WERI-Rb-1 (cell line): ENCODE data around the gene IGSF9.

ENCODE experiments used
- DNase-seq: peaks from one replicate; pipeline ENCODE4 v3.0.0-alpha.2; 2020
- H3K27ac ChIP-seq: fragments of 250-450 bp; sonication (Bioruptor Pico); 2 replicates; pipeline ENCODE4 v1.5.1; 2020; ENCODE audit warnings: mild to moderate bottlenecking, moderate library complexity
- H3K27me3 ChIP-seq: fragments of 250-450 bp; sonication (Bioruptor Pico); 2 replicates; pipeline ENCODE4 v1.5.1; 2021; ENCODE audit warnings: mild to moderate bottlenecking, low read depth, moderate library complexity; ENCODE audit not compliant: insufficient read depth, severe bottlenecking
- H3K36me3 ChIP-seq: fragments of 250-450 bp; sonication (Bioruptor Pico); 2 replicates; pipeline ENCODE4 v1.5.1; 2020; ENCODE audit warnings: mild to moderate bottlenecking, moderate library complexity
- H3K4me3 ChIP-seq: 2 replicates; pipeline ENCODE4 v1.5.1; 2011; ENCODE audit warnings: low read depth, mild to moderate bottlenecking, control low read depth, low read length
- H3K9me3 ChIP-seq: fragments of 250-450 bp; sonication (Bioruptor Pico); 2 replicates; pipeline ENCODE4 v1.5.1; 2021; ENCODE audit warnings: mild to moderate bottlenecking, moderate library complexity; ENCODE audit not compliant: severe bottlenecking
- TF ChIP-seq, protein P1 (sequence below): IDR thresholded peaks from 2 replicates; pipeline ENCODE4 v1.5.1; 2011; ENCODE audit warnings: low read depth, mild to moderate bottlenecking, control low read depth, inconsistent platforms, low read length

Gene IGSF9

DNA sequence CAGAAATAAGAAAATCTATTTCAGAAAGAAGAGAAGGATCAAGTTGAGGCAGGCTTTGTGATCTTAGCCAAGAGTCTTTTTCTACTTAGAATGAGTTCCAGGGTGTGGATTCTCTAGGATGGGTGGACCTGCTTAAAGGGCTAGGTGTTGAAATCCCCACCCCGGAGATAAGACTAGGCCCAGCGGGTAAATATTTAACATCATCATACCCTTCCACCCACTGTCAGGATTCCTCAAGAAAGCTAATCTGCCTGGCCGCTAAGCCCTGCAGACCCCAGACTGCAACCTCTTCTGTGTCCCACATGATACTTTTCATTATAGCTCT is 5.8 kb downstream of the IGSF9 start:
- Histone ChIP-seq H3K4me3 (peak overlapping the region; percentile 0; the same call in 1 of the 2 replicates), H3K27me3 (no peaks in the 10 kb centered on the region), H3K27ac (peak overlapping the region; percentile 97), H3K9me3 (no peaks in the 10 kb centered on the region), H3K36me3 (peaks cover 83% of the 10 kb centered on the region)
- TF ChIP-seq, protein P1, sequence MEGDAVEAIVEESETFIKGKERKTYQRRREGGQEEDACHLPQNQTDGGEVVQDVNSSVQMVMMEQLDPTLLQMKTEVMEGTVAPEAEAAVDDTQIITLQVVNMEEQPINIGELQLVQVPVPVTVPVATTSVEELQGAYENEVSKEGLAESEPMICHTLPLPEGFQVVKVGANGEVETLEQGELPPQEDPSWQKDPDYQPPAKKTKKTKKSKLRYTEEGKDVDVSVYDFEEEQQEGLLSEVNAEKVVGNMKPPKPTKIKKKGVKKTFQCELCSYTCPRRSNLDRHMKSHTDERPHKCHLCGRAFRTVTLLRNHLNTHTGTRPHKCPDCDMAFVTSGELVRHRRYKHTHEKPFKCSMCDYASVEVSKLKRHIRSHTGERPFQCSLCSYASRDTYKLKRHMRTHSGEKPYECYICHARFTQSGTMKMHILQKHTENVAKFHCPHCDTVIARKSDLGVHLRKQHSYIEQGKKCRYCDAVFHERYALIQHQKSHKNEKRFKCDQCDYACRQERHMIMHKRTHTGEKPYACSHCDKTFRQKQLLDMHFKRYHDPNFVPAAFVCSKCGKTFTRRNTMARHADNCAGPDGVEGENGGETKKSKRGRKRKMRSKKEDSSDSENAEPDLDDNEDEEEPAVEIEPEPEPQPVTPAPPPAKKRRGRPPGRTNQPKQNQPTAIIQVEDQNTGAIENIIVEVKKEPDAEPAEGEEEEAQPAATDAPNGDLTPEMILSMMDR, result no peak
- no peak for DNase-seq

DNA sequence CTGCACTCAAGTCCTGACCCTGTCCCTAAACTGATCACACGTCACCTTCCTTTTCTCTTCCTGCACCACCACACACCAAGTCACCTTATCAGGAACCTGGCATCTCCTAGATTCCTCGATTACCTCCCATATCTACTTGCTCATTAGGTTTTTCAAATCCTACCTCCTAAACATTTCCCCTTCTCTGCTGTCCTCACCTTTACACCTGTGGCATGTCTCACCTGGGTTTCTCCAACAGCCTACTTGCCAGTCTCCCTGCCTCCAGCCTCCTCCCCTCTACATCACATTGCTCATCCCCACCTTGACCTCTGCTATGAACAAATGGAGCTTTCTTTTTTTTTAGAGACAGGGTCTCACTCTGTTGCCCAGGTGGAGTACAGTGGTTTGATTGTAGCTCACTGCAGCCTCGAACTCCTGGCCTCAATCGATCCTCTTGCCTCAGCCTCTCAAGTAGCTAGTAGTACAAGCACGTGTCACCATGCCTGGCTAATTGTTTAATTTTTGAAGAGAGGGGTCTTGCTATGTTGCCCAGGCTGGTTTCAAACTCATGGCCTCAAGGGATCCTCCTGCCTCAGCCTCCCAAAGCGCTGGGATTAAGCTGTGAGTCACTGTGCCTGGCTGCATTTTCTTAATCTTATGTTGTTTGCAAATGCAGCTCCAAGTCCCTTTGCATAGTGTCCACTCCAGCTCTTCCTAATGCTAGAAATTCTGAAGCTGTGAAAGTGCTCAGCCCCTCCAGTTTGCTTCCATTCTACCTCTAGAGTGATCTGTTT is 6.3 kb downstream of the IGSF9 start:
- H3K4me3 ChIP-seq, result no peak overlapping the region
- peaks cover 88% of the 10 kb centered on the region for H3K36me3 ChIP-seq
- peak overlapping the region; percentile 97 for H3K27ac ChIP-seq
- H3K9me3 ChIP-seq, result no peaks in the 10 kb centered on the region
- TF ChIP-seq, protein P1, result no peak
- peak; percentile 45 for DNase-seq
- H3K27me3 ChIP-seq, result no peaks in the 10 kb centered on the region

DNA sequence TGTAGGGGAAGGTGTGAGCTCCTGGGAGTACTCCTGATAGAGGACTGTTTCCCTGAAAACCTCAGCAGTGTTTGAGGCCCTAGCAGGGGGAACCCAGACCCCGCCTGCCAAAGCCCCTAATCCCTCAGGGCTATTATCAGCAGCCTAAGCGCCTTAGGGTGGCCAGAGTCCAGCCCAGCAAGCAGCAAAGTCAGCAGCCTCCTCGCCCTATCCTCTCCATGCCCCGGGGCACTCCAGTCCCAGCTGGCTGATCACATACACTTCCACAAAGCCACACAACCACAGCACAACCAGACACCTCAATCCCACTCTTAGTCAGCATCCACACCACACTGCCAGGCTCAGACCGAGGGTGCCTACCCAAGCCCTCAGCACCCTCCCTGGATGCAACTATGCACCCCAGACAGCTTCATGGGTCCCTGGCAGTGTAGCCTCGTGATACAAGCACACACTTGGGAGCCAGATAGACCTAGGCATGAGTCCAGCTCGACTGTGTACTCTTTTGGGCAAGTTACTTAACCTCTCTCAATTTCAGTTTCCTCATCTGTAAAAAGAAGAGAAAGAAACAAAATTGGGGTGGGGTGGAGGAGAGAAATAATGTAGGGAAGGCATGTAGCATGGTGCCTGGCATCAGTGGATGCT is 7.1 kb downstream of the IGSF9 start:
- Histone ChIP-seq H3K27ac (peak overlapping the region; percentile 97), H3K27me3 (no peaks in the 10 kb centered on the region), H3K9me3 (no peaks in the 10 kb centered on the region), H3K4me3 (peak overlapping the region; percentile 38), H3K36me3 (peaks cover 96% of the 10 kb centered on the region)
- peak; percentile 99 for DNase-seq
- TF ChIP-seq, protein P1, result no peak

DNA sequence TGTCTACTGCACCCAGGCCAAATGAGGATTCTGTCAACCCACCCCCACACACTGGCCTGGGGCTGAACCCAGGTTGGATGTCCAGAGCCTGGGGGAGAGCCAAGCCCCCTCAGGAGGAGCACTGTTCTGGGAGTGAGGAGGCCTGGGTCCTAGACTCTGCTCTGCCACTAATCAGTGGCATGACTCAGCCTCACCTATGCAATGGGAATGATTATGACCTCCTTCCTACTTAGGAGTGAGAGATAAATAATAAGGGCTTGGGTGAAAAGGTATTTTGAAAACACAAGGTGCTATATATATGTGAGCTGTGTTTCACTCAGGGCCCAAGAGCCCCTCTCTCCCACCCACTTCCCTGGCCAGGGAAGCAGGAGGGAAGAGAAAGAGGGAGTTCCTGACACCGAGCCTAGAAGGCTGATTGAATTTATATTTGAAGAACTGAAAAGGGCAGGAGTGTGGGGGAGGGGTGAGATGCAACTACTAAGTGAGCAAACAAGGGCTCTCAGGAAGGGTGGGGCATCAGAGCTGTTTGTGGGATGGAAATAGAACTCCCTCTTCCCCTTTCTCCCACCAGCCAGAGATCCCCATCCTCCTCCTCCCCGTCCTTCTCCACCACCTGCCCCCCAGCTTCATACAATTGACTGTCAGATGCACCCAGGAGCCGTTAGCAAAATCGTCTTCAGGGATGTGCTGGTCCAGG is 8.2 kb downstream of the IGSF9 start:
- H3K27ac ChIP-seq, result peak overlapping the region; percentile 97
- peak overlapping the region; percentile 38 for H3K4me3 ChIP-seq
- TF ChIP-seq, protein P1, result no peak
- H3K36me3 ChIP-seq, result peaks cover 96% of the 10 kb centered on the region
- no peaks in the 10 kb centered on the region for H3K27me3 ChIP-seq
- DNase-seq, result peak; percentile 74
- no peaks in the 10 kb centered on the region for H3K9me3 ChIP-seq

DNA sequence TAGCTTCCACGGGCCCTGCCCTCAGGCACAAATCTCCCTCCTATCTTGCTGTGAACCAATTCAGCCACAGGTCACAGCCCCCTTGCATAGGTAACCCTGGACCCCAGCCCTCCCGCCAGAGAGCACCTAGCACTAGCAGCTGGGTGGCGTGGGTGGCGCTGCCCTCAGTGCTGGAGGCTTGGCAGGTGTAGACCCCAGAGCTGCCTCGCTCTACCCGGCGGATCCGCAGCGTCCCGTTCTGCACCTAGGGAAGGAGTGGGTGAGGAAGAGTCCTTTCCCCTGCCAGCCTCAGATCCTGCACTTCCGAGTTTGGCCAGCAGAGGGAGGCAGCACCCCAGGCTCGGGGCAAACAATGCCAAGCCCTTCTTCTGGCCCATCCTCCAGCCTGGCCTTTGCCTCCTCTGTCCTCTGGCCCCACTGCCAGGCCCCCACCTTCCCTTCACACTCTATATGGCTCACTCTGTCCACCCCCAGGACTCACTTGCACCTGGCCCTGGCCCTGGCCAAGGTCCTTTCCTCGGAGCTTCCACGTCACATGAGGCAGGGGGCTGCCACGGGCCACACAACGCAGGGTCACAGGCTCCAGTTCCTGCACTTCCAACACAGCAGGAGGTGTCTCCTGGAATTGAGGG is 9.0 kb downstream of the IGSF9 start:
- TF ChIP-seq, protein P1, result peak; percentile 100
- Histone ChIP-seq H3K27ac (peak overlapping the region; percentile 97), H3K36me3 (peaks cover 98% of the 10 kb centered on the region), H3K4me3 (no peak overlapping the region), H3K9me3 (no peaks in the 10 kb centered on the region), H3K27me3 (no peaks in the 10 kb centered on the region)
- DNase-seq, result peak; percentile 96
